Measurements from ENCODE around the gene XKR7. TPM values are rescaled to one million over a fixed set of nuclear protein-coding genes. Genes with fewer than 3 reads are reported as not detected.
A peak's percentile ranks its signal among the peaks of the same experiment; 100 is the strongest.

Gene XKR7
- total RNA-seq, 1 experiment from 2014 or later, result 1.3 TPM

GRCh38 chr20:31966991-31967655, 828 bp upstream of the XKR7 start:
- no peaks in the 10 kb centered on the region for H3K79me1 ChIP-seq (ENCODE audit: insufficient read depth, low read depth, low read length, poor library complexity, severe bottlenecking)
- Mint-ChIP-seq H3K4me1 (peaks cover 14 to 20% of the 10 kb centered on the region in 2 experiments), H3K27me3 (ENCODE audit: low read depth) (peaks cover 81% of the 10 kb centered on the region), H3K9me3 (no peaks in the 10 kb centered on the region; a peak in 1 of 5 replicates), H3K36me3 (ENCODE audit: insufficient read depth in 1 of 3, low read depth in 3 of 3) (no peaks in the 10 kb centered on the region), H3K27ac (peak overlapping the region in 2 of 3 experiments; percentile 3 to 72; a peak in 3 of 7 replicates), H3K4me3 (peak overlapping the region; percentile 85 to 91)
- H3K14ac ChIP-seq (ENCODE audit: insufficient read depth, low read length), result no peak overlapping the region
- H3K9ac ChIP-seq (ENCODE audit: extremely low read depth, insufficient read length, low read length), result peak overlapping the region; percentile 11
- no peaks in the 10 kb centered on the region for H3K79me2 ChIP-seq (ENCODE audit: insufficient read depth, low read length)
- no peak overlapping the region for H4K91ac ChIP-seq (ENCODE audit: insufficient read length, low read depth, low read length)
- no peaks in the 10 kb centered on the region for H3K4me1 ChIP-seq (ENCODE audit: insufficient read depth, low read length)
- no peak overlapping the region for H3K56ac ChIP-seq (ENCODE audit: insufficient read length, low read depth, low read length)
- H2BK120ac ChIP-seq (ENCODE audit: low read depth, low read length, poor library complexity, severe bottlenecking), result no peak overlapping the region
- no peak overlapping the region for H3T11ph ChIP-seq (ENCODE audit: low read length)
- no peak overlapping the region for H2BK15ac ChIP-seq (ENCODE audit: low read depth, low read length)
- H3K27me3 ChIP-seq (ENCODE audit: insufficient read depth, low read length), result peaks cover 2% of the 10 kb centered on the region; the same call in 1 of the 2 replicates
- H3K23ac ChIP-seq (ENCODE audit: insufficient read length, low read depth, low read length), result no peak overlapping the region
- TF ChIP-seq CTCF (conservative IDR thresholded peaks at IDR 0.05), result no peak
- H4K20me1 ChIP-seq (ENCODE audit: control insufficient read depth, insufficient read depth, insufficient read length), result no peaks in the 10 kb centered on the region
- no peak overlapping the region for H3K27ac ChIP-seq (ENCODE audit: insufficient read length, low read depth, low read length)
- no peak overlapping the region for H2BK5ac ChIP-seq (ENCODE audit: insufficient read length, low read length)
- H4K8ac ChIP-seq (replicated peaks; ENCODE audit: insufficient read length, low read depth, low read length), result no peak overlapping the region
- H3K4me2 ChIP-seq (ENCODE audit: insufficient read depth, insufficient read length, low read length), result peak overlapping the region; percentile 73
- H2BK12ac ChIP-seq (ENCODE audit: insufficient read length, low read depth, low read length), result no peak overlapping the region
- no peak overlapping the region for H4K5ac ChIP-seq (ENCODE audit: insufficient read length, low read depth, low read length)
- no peak overlapping the region for H2BK20ac ChIP-seq (ENCODE audit: low read depth, low read length, poor library complexity, severe bottlenecking)
- no peaks in the 10 kb centered on the region for H3K9me3 ChIP-seq (ENCODE audit: control insufficient read depth, low read depth, low read length)
- DNase-seq, result no peak
- no peak overlapping the region for H2AK5ac ChIP-seq (ENCODE audit: insufficient read length, low read length)
- no peak overlapping the region for H3K4ac ChIP-seq (ENCODE audit: low read depth, low read length)
- H3K18ac ChIP-seq (ENCODE audit: insufficient read length, low read depth, low read length), result no peak overlapping the region
- no CpG with 5 or more reads among the region's 5 CpGs for WGBS (ENCODE audit: extremely low coverage, insufficient read length, low lambda C conversion rate)
- H3K23me2 ChIP-seq (ENCODE audit: insufficient read length, low read depth, low read length, poor library complexity, severe bottlenecking), result peaks cover 7% of the 10 kb centered on the region
- H2AFZ ChIP-seq (ENCODE audit: low read length), result peak overlapping the region; percentile 24

Measured in H9 (cell line).